ENCODE results near the gene FGD5. TPM values are rescaled to one million over a fixed set of nuclear protein-coding genes. Genes with fewer than 3 reads are reported as not detected.
A peak's percentile ranks its signal among the peaks of the same experiment; 100 is the strongest.

Gene FGD5
- total RNA-seq, 2 experiments from 2014 or later, result 0.10 TPM; not detected in 1

DNA sequence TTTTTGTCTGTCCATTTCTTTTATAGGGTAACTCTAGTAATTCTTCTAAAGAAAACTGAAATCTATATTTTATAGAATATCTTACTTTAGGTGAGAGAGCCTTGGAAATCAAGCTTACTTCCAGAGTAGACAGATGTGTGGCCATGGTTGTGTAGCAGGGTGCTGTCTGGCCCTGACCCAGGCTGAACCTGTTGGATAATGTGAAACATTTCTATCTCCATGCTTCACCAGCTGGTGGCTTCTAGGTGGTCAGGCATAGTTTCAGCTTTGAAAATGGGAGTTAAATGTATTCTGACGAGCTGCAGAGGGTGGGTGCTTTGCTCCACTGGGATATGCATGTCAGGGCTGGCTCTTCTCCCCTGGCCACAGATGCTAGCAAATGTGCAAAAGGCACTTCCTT, 107.8 kb downstream of the FGD5 start:
- Mint-ChIP-seq H3K4me3 (no peak overlapping the region), H3K9me3 (no peaks in the 10 kb centered on the region), H3K27ac (no peak overlapping the region), H3K27me3 (peaks cover 4% of the 10 kb centered on the region), H3K4me1 (no peaks in the 10 kb centered on the region), H3K36me3 (ENCODE audit: low read depth) (no peaks in the 10 kb centered on the region)
- ChIA-PET POLR2A (interaction anchor here (1.0 to 1.8 kb wide), 2 partner anchors 20 to 171 kb away, joined by 3 to 7 read pairs; no protein-coding TSS in a partner anchor), CTCF (interaction anchor here (0.6 to 1.7 kb wide), 9 partner anchors 13 to 296 kb away, joined by 3 to 6 read pairs (median 3); partner anchors contain the start of gene MRPS25)
- no peak for DNase-seq

DNA sequence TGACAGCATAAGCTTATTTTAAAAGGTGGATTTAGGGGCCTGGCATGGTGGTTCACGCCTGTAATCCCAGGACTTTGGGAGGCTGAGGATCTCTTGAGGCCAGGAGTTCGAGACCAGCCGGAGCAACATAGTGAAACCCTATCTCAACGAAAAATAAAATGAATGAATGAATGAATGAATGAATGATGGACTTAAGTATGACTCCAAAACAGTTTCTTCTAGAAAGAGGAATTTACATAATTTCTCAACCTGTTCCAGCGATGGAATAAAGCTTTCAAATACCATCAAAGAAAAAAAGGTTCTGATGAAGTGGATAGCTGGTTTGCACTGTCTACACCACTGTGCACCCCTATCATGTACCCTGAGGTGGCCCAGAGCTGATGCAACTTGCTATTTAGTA, 108.5 kb downstream of the FGD5 start:
- Mint-ChIP-seq H3K27ac (no peak overlapping the region), H3K27me3 (peaks cover 4% of the 10 kb centered on the region), H3K4me1 (no peaks in the 10 kb centered on the region), H3K9me3 (no peaks in the 10 kb centered on the region), H3K36me3 (ENCODE audit: low read depth) (no peaks in the 10 kb centered on the region), H3K4me3 (no peak overlapping the region)
- CTCF ChIA-PET, result interaction anchor here (0.9 to 1.7 kb wide), 4 partner anchors 15 to 181 kb away, joined by 3 to 6 read pairs (median 4); no protein-coding TSS in a partner anchor
- POLR2A ChIA-PET, result interaction anchor here (1.0 to 1.8 kb wide), 2 partner anchors 20 to 138 kb away, joined by 3 to 7 read pairs; partner anchors contain the start of gene MRPS25
- no peak for DNase-seq

DNA sequence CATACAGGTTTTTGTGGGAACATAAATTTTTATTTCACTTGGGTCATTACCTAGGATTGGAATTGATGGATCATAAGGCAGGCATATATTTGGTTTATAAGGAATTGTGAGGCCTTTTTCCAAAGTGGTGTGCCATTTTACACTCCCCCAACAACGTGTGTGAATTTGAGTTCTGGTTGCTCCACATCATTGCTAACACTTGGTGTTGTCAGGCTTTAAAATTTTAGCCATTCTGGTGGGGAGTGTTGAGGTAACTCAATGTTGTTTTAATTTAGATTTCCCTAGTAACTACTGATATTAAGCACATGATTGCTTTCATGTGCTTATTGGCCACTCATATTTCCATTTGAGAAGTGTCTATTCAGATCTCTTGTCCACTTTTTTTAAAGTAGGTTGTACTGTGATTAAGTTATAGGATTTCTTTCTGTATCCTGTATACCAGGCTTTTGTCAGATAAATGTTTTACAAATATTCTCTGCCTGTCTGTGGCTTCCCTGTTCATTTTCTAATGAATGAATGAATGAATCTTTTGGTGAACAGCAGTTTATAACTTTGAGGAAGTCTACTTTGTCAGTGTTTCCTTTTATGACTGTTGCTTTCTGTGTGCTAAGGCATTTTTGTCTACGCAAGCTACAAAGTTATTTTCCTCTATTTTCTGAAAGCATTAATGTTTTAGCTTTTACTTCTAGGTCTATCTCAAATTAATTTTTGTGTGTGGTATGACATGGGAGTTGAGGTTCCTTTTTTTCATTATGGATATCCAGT, 110.7 kb downstream of the FGD5 start:
- no peak overlapping the region for H3K27ac Mint-ChIP-seq
- no peak for DNase-seq
- CTCF ChIA-PET, result interaction anchor here (1.0 to 1.5 kb wide), 2 partner anchors 8 to 297 kb away, joined by 3 to 5 read pairs; no protein-coding TSS in a partner anchor
- H3K9me3 Mint-ChIP-seq, result no peaks in the 10 kb centered on the region
- no peak overlapping the region for H3K4me3 Mint-ChIP-seq
- POLR2A ChIA-PET, result no interaction called here
- no peaks in the 10 kb centered on the region for H3K4me1 Mint-ChIP-seq
- no peaks in the 10 kb centered on the region for H3K36me3 Mint-ChIP-seq (ENCODE audit: low read depth)
- peaks cover 4% of the 10 kb centered on the region for H3K27me3 Mint-ChIP-seq

DNA sequence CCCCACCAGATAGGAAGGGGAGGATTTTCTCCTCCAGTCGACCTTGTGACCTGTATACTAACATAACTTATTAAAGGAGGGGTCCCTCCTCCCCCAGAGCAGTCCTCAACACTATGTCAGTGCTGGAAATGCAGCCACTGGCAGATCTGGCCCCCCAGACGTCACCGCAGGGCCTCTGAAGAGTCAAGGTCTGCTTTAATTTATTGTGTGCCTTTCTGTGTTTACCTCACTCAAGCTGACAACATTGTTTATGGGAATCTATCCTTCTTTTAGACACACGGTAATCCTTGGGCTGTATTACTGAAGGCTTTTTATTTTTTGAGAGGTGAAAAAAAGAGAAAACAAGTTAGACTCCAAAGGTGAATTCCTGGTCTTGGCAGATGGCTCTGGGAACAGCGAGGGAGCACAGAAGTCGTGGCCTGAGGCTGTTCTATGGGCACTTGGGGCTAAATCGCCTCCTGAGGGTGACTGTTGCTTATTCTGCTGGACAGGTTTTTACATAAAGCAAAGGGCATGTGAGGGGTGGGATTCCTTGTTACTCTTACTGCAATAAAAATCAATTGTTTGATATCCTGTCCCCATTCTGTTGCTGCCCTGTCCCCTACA, 115.2 kb downstream of the FGD5 start:
- H3K4me3 Mint-ChIP-seq, result no peak overlapping the region
- no peaks in the 10 kb centered on the region for H3K4me1 Mint-ChIP-seq
- no peak overlapping the region for H3K27ac Mint-ChIP-seq
- POLR2A ChIA-PET, result no interaction called here
- H3K9me3 Mint-ChIP-seq, result no peaks in the 10 kb centered on the region
- H3K36me3 Mint-ChIP-seq (ENCODE audit: low read depth), result no peaks in the 10 kb centered on the region
- H3K27me3 Mint-ChIP-seq, result peaks cover 3% of the 10 kb centered on the region
- DNase-seq, result no peak
- CTCF ChIA-PET, result interaction anchor here (0.9 kb wide), 2 partner anchors 13 to 51 kb away, joined by 3 to 6 read pairs; no protein-coding TSS in a partner anchor

DNA sequence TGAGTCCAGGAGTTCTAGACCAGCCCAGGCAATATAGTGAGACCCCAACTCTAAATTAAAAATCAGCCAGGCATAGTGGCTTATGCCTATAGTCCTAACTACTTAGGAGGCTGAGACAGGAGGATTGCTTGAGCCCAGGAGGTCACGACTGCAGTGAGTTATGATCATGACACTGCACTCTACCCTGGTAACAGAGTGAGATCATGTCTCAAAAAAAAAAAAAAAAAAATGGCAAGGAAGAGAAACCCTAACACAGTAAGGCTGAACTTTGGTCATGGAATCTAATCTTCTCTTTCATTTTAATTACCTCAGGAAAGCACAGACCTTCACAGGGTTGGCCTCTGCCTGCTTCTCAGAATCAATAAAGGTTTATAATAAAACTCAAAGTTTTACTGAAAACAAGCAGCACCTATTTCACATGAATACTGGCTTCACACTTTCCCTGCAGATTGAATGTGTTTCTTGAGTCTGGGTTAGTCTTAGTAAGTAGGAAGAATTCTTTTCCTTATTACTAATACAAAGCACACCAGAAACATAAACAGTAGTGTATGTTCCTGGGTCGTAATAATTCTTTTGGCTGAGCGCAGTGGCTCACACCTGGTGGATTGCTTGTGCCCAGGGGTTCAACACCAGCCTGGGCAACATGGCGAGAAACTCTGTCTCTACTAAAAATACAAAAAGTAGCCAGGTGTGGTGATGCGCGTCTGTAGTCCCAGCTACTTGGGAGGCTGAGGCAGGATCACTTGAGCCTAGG, 117.0 kb downstream of the FGD5 start:
- CTCF ChIA-PET, result no interaction called here
- no peak for DNase-seq
- POLR2A ChIA-PET, result no interaction called here
- Mint-ChIP-seq H3K4me1 (no peaks in the 10 kb centered on the region), H3K27me3 (peaks cover 3% of the 10 kb centered on the region), H3K9me3 (no peaks in the 10 kb centered on the region), H3K36me3 (ENCODE audit: low read depth) (no peaks in the 10 kb centered on the region), H3K27ac (no peak overlapping the region), H3K4me3 (no peak overlapping the region)

DNA sequence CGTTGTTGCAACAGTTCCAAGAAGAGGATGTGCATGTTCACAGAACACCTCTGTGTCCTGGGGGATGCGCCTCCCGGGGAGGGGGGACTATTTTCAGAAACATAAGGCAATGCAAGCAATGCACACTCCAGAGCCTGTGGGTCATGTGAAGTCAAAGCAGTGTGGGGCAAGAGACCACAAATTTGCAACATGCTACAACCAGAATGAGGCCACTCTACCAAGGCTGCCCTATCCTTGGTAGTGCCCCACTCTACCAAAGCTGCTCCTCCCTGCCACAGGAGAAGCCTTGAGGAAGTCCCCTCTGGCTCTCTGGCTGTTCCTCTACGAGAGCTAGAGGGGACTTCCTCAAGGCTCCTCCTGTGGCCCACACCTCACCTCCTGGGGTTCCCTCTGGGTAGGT, 120.2 kb downstream of the FGD5 start:
- Mint-ChIP-seq H3K36me3 (ENCODE audit: low read depth) (peaks cover 11% of the 10 kb centered on the region), H3K4me3 (no peak overlapping the region), H3K9me3 (no peaks in the 10 kb centered on the region), H3K4me1 (no peaks in the 10 kb centered on the region), H3K27ac (no peak overlapping the region), H3K27me3 (no peaks in the 10 kb centered on the region)
- no peak for DNase-seq
- ChIA-PET POLR2A (no interaction called here), CTCF (interaction anchor here (0.7 to 1.5 kb wide), 2 partner anchors 13 to 17 kb away, joined by 3 to 4 read pairs; no protein-coding TSS in a partner anchor)

DNA sequence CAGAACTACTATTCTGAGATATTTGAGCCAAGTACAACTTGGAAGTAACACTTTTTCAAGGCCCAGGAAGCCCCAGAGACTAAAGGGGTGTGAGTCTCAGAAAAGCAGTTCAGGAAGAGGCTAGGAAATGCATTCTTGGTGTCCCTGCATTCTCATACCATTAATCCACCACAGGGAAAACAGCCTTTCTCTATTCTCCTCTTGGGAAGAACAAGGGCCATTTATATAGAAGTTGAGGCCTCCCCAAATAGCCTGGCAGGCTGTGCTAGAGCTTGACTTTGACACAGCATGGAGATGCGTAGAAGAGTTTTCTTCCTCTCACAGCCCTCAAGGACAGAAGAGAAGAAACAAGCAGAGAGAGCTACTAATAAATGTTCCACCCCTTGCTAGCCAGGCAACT, 123.1 kb downstream of the FGD5 start:
- DNase-seq, result no peak
- POLR2A ChIA-PET, result no interaction called here
- peaks cover 32% of the 10 kb centered on the region for H3K36me3 Mint-ChIP-seq (ENCODE audit: low read depth)
- H3K9me3 Mint-ChIP-seq, result no peaks in the 10 kb centered on the region
- H3K4me3 Mint-ChIP-seq, result no peak overlapping the region
- CTCF ChIA-PET, result no interaction called here
- no peaks in the 10 kb centered on the region for H3K27me3 Mint-ChIP-seq
- H3K27ac Mint-ChIP-seq, result no peak overlapping the region
- peaks cover 14% of the 10 kb centered on the region for H3K4me1 Mint-ChIP-seq

DNA sequence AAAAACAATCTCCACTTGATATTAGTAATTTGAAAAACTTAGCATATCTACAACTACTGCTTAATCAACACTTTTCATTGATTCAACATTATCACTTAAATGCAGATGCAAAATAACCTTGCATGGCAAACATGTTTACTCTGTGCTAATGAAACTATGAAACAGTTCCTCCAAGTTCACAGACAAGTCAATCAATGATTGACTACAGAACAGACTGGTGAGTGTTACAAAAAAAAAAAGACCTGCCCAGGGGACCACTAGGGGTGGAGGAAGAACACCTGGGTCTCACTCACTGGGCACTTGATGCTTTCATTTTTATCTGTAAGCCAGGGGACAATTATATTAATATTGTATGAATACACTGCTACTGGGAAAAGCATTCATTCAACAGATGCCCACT, 124.3 kb downstream of the FGD5 start:
- POLR2A ChIA-PET, result no interaction called here
- no peak overlapping the region for H3K27ac Mint-ChIP-seq

DNA sequence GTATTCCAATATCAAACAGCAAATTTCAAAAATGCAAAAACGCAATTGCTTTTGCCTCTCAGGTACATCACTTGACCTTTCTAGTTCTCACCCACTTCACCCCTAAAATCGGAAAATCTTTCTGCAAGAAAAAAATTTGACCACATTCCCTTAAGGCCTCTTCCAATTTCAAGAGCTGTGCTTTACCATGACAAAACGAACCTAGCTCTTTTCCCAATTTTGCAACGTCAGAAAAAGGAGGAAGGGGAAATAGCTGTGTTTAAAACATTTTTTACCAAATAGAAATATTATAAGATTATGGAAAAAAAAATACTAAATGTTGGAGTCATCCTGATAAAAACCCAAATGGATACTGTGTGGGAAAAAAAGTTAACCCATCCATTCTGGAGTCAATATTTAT, 127.5 kb downstream of the FGD5 start:
- H3K4me3 Mint-ChIP-seq, result peak overlapping the region; percentile 96
- no peak for DNase-seq
- H3K9me3 Mint-ChIP-seq, result no peaks in the 10 kb centered on the region
- ChIA-PET POLR2A (interaction anchor here (0.8 to 2.8 kb wide), 14 partner anchors 9 to 821 kb away, joined by 3 to 33 read pairs (median 4); partner anchors contain the start of genes CAPN7, CCDC174, CHCHD4 and MRPS25), CTCF (interaction anchor here (0.8 to 1.8 kb wide), 5 partner anchors 10 to 294 kb away, joined by 3 to 6 read pairs (median 4); partner anchors contain the start of gene CCDC174)
- H3K36me3 Mint-ChIP-seq (ENCODE audit: low read depth), result peaks cover 53% of the 10 kb centered on the region
- peak overlapping the region; percentile 93 for H3K27ac Mint-ChIP-seq
- peaks cover 36% of the 10 kb centered on the region for H3K4me1 Mint-ChIP-seq
- H3K27me3 Mint-ChIP-seq, result no peaks in the 10 kb centered on the region

More for the DNA sequence above, 124.3 kb downstream of the FGD5 start:
- no peak for DNase-seq
- Mint-ChIP-seq H3K27me3 (no peaks in the 10 kb centered on the region), H3K4me3 (no peak overlapping the region), H3K9me3 (no peaks in the 10 kb centered on the region), H3K4me1 (peaks cover 15% of the 10 kb centered on the region), H3K36me3 (ENCODE audit: low read depth) (peaks cover 33% of the 10 kb centered on the region)
- CTCF ChIA-PET, result interaction anchor here (1.1 to 1.5 kb wide), 2 partner anchors 21 to 108 kb away, joined by 3 read pairs; no protein-coding TSS in a partner anchor

DNA sequence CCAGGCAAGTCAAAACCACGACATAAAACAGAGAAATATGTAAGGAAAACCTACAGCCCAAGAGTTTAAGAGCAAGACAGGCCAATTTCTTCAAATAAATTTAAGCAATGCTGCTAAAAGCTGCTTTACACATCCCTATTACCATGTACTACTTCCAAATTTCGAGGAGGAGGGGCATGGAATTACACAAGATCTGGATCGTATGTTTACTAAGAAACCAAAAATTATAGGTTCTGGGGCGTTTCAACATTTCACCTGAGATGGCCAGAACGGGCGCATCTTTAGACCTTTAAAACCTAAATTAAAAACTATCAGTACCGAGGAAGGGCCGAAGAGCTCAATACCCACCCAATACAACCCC, 128.0 kb downstream of the FGD5 start:
- ChIA-PET POLR2A (interaction anchor here (0.8 to 2.8 kb wide), 19 partner anchors 8 to 1318 kb away, joined by 3 to 33 read pairs (median 4); partner anchors contain the start of genes CAPN7, CCDC174, CHCHD4 and DPH3), CTCF (interaction anchor here (0.8 to 1.8 kb wide), 5 partner anchors 10 to 295 kb away, joined by 3 to 6 read pairs (median 4); partner anchors contain the start of gene CCDC174)
- Mint-ChIP-seq H3K4me1 (peaks cover 36% of the 10 kb centered on the region), H3K27me3 (no peaks in the 10 kb centered on the region), H3K9me3 (no peaks in the 10 kb centered on the region), H3K4me3 (peak overlapping the region; percentile 96), H3K27ac (peak overlapping the region; percentile 93), H3K36me3 (ENCODE audit: low read depth) (peaks cover 53% of the 10 kb centered on the region)
- DNase-seq, result no peak

DNA sequence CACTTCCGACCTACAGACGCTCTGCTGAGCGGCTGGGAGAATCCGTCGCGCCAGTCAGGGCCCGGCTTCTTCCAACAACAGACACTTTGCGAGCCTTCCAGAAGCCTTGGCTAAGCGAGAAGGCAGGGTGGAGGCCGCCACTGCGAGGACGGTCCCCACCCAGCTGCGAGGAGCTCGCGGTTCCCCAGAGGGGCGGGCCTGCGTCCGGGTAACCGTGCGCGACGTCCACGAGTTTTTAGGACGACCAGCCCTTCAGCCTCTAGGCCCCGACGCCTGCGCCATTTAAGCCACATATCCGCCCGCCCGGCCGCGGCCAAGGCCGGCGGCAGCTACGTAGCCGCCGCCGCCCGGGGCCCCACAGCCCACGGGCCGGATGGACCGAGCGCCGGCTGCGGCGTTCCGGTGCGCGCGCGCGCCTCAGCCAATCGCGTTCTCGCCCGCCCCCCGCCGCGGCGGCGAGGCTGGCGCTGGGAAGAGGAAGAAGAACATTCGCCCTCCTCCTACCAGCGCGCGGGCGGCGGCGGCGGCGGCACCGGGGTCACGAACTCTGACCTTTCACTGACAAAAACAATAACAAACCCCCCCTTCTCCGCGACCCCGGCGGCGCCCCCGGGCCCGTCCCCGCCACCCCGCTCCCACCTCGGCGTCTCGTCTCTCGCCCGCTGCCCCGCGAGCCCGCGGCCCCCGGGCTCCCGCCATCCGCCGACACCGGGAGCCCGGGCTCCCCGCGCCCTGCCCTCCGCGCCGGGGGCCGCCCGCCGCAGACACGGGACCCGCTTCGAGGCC, 128.5 kb downstream of the FGD5 start, which contains the start of gene NR2C2:
Gene NR2C2, plus strand, starts transcription at position 484 of the 786 bp plus-strand sequence. CDS start 56,332 bp downstream, outside the sequence.
- Mint-ChIP-seq H3K27me3 (no peaks in the 10 kb centered on the region), H3K4me1 (peaks cover 36% of the 10 kb centered on the region)

More for the DNA sequence above, 128.5 kb downstream of the FGD5 start, which contains the start of gene NR2C2:
- H3K4me3 Mint-ChIP-seq, result peak within 1 kb of the TSS; percentile 100
- peak; percentile 90 for DNase-seq
- H3K9me3 Mint-ChIP-seq, result no peaks in the 10 kb centered on the region
- peaks cover 53% of the 10 kb centered on the region for H3K36me3 Mint-ChIP-seq (ENCODE audit: low read depth)
- H3K27ac Mint-ChIP-seq, result peak within 1 kb of the TSS; percentile 100
- ChIA-PET POLR2A (interaction anchor here (0.8 to 2.8 kb wide), 19 partner anchors 8 to 1318 kb away, joined by 3 to 33 read pairs (median 4); partner anchors contain the start of genes CAPN7, CCDC174, CHCHD4 and DPH3), CTCF (interaction anchor here (0.8 to 1.8 kb wide), 5 partner anchors 9 to 295 kb away, joined by 3 to 6 read pairs (median 4); partner anchors contain the start of gene CCDC174)
